Uterus (tissue), 4 donors: ENCODE measurements around the gene PFDN5. TPM values are rescaled to one million over a fixed set of nuclear protein-coding genes. Genes with fewer than 3 reads are reported as not detected.
A peak's percentile ranks its signal among the peaks of the same experiment; 100 is the strongest.

Source experiments
- DNase-seq, 2 donors: peaks; one replicate each; pipeline ENCODE4 v3.0.0-alpha.2; 2019 to 2020
- H3K27ac ChIP-seq, 2 donors: fragments of 200-600 bp; sonication (generic); 1 replicate in 1 of 2; 2 replicates in 1 of 2; pipeline ENCODE4 v1.5.1; 2016 to 2018
- H3K27me3 ChIP-seq, 2 donors: fragments of 200-600 bp; sonication (generic); one replicate each; pipeline ENCODE4 v1.5.1; 2018 to 2019; ENCODE audit warnings: control low read depth in 1 of 2
- H3K36me3 ChIP-seq, 2 donors: fragments of 200-600 bp; sonication (generic); one replicate each; pipeline ENCODE4 v1.5.1; 2019; ENCODE audit warnings: control low read depth in 1 of 2
- H3K4me1 ChIP-seq, 2 donors: fragments of 200-600 bp; sonication (generic); one replicate each; pipeline ENCODE4 v1.5.1; 2018 to 2019; ENCODE audit warnings: control low read depth in 1 of 2
- H3K4me3 ChIP-seq, 2 donors: fragments of 200-600 bp; sonication (generic); 1 replicate in 1 of 2; 2 replicates in 1 of 2; pipeline ENCODE4 v1.5.1; 2018 to 2019; ENCODE audit warnings: mild to moderate bottlenecking in 1 of 2
- H3K9me3 ChIP-seq, 2 donors: fragments of 200-600 bp; sonication (generic); one replicate each; pipeline ENCODE4 v1.5.1; 2019; ENCODE audit warnings: control low read depth in 1 of 2
- CTCF ChIP-seq, 4 experiments: fragments of 200-600 bp in 2 of 4; fragments of 450-650 bp in 2 of 4; sonication (generic) in 2 of 4; IDR thresholded peaks; one replicate each; pipeline ENCODE4 v1.5.1; 2016 to 2019; ENCODE audit warnings: antibody characterized with exemption in 4 of 4, mild to moderate bottlenecking in 2 of 4, moderate library complexity in 1 of 4
- POLR2A ChIP-seq, 2 donors: fragments of 450-650 bp; IDR thresholded peaks; one replicate each; pipeline ENCODE4 v1.6.1; 2016; ENCODE audit warnings: antibody characterized with exemption in 2 of 2, mild to moderate bottlenecking in 1 of 2, moderate library complexity in 1 of 2
- intact Hi-C: fragments of 100-400 bp; cut with DNase I; formaldehyde crosslinking; loops from one replicate; pipeline ENCODE4 v1.15.1; 2023; ENCODE audit warnings: low total_unique reads
- total RNA-seq, 4 donors: library from RNA; depleted of rRNA in 3 of 4; stranded (reverse); fragments of >200 nt in 3 of 4; gene quantifications; one replicate each; pipeline versions ENCODE4 v1.1.0 to v1.2.4, GENCODE V29; 2014 to 2023
- donor health status: DM: yes; HTN: yes; CAD: no.

PFDN5 gene
- total RNA-seq, 4 donors from 2014 or later = 347 to 1,573 (median 972) TPM

GRCh38 chr12:53286448-53286847, 8.9 kb upstream of the PFDN5 start:
- Histone ChIP-seq H3K27me3 (no peaks in the 10 kb centered on the region), H3K9me3 (no peaks in the 10 kb centered on the region), H3K36me3 (no peaks in the 10 kb centered on the region), H3K4me1 (no peaks in the 10 kb centered on the region), H3K27ac (no peak overlapping the region), H3K4me3 (no peak overlapping the region)
- intact Hi-C loops = loop anchor here (10.0 kb wide), 1 partner anchor 72 kb away; no protein-coding TSS in a partner anchor
- TF ChIP-seq POLR2A (IDR thresholded peaks at IDR 0.05) = no peak
- TF ChIP-seq CTCF (IDR thresholded peaks at IDR 0.05) = no peak
- DNase-seq = no peak

GRCh38 chr12:53287741-53288216, 7.6 kb upstream of the PFDN5 start:
- peak; percentile 64 to 72 for DNase-seq

DNA sequence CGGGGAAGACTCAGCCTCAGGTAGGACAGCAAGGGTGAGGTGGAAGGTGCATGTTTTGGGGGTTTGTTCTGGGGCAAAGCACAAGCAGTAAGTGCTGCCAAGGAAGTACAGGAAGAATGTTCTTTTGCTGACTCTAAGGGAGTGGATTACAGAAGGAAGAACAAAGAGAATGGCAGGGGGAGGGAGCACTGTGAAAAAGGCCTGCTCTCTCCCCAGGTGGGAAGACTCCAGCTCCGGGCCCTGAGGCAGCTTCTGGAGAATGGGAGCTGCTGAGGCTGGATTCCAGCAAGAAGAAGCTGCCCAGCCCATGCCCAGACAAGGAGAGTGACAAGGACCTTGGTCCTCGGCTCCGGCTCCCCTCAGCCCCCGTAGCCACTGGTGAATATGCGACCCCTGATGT, 7.0 kb upstream of the PFDN5 start:
- no peaks in the 10 kb centered on the region for H3K36me3 ChIP-seq
- no peaks in the 10 kb centered on the region for H3K4me1 ChIP-seq
- no peak overlapping the region for H3K4me3 ChIP-seq
- no peak for DNase-seq
- no peak for TF ChIP-seq CTCF (IDR thresholded peaks at IDR 0.05)
- H3K27ac ChIP-seq = no peak overlapping the region
- intact Hi-C loops = loop anchor here (10.0 kb wide), 1 partner anchor 74 kb away; no protein-coding TSS in a partner anchor
- H3K27me3 ChIP-seq = no peaks in the 10 kb centered on the region
- no peaks in the 10 kb centered on the region for H3K9me3 ChIP-seq

More at GRCh38 chr12:53287741-53288216, 7.6 kb upstream of the PFDN5 start:
- TF ChIP-seq CTCF (IDR thresholded peaks at IDR 0.05) = peak; percentile 59 to 84 (median 74)
- no peak for TF ChIP-seq POLR2A (IDR thresholded peaks at IDR 0.05)
- Histone ChIP-seq H3K27me3 (no peaks in the 10 kb centered on the region), H3K4me3 (no peak overlapping the region), H3K27ac (no peak overlapping the region), H3K9me3 (no peaks in the 10 kb centered on the region), H3K4me1 (no peaks in the 10 kb centered on the region), H3K36me3 (no peaks in the 10 kb centered on the region)
- intact Hi-C loops = loop anchor here (10.0 kb wide), 1 partner anchor 73 kb away; no protein-coding TSS in a partner anchor

DNA sequence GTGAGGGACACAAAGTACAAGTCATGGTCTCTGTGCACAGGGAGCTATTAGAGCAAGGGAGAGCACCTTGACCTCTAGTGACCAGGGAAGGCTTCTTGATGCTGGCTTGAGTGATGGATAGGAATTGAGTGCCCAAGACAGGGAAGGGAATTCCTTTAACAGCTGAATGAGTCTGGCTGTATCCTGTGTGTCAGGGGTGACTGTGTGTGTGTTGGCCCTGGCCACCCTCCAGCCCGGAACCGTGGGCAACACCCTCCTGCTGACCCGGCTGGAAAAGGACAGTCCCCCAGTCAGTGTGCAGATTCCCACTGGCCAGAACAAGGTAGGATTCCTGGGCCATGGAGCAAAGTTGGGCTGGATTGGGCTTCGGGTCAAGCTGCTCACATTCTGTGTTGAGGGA, 5.5 kb upstream of the PFDN5 start:
- intact Hi-C loops = loop anchor here (10.0 kb wide), 1 partner anchor 75 kb away; no protein-coding TSS in a partner anchor
- no peak for DNase-seq
- TF ChIP-seq CTCF (IDR thresholded peaks at IDR 0.05) = no peak
- no peak for TF ChIP-seq POLR2A (IDR thresholded peaks at IDR 0.05)

DNA sequence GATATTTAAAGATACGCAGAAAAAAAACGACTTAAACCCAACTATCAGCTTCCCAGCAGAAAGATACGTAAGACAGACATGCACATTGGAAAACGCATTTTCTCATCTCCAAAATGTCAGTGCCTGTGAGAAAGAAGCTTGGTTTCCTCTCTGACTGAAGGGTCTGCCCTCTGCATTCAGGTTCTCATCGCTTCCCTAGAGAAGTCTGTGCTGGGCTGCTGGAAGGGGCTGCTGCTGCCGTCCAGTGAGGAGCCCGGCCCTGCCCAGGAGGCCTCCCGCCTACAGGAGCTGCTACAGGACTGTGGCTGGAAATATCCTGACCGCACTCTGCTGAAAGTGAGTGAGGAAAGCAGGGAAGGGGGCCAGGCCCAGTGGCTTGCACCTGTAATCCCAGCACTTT, 4.7 kb upstream of the PFDN5 start:
- TF ChIP-seq POLR2A (IDR thresholded peaks at IDR 0.05) = no peak
- no peak for TF ChIP-seq CTCF (IDR thresholded peaks at IDR 0.05)
- no peak overlapping the region for H3K4me3 ChIP-seq
- no peaks in the 10 kb centered on the region for H3K4me1 ChIP-seq
- no peaks in the 10 kb centered on the region for H3K27me3 ChIP-seq
- no peak overlapping the region for H3K27ac ChIP-seq
- H3K36me3 ChIP-seq = no peaks in the 10 kb centered on the region
- intact Hi-C loops = no loop called here
- DNase-seq = no peak
- H3K9me3 ChIP-seq = no peaks in the 10 kb centered on the region

More for the DNA sequence above, 5.5 kb upstream of the PFDN5 start:
- Histone ChIP-seq H3K4me1 (no peaks in the 10 kb centered on the region), H3K27ac (no peak overlapping the region), H3K27me3 (no peaks in the 10 kb centered on the region), H3K36me3 (no peaks in the 10 kb centered on the region), H3K4me3 (no peak overlapping the region), H3K9me3 (no peaks in the 10 kb centered on the region)
